ENCODE measurements around the gene DHCR7.

The DHCR7 gene

GRCh38 chr11:71456294-71456693 lies 8.1 kb upstream of the DHCR7 start:
- DNase-seq: no peak

- peak; percentile 41 for DNase-seq
These were observed 6.4 kb upstream of the DHCR7 start for GRCh38 chr11:71454470-71455113.

GRCh38 chr11:71453918-71454304 lies 5.7 kb upstream of the DHCR7 start:
- no peak for DNase-seq

GRCh38 chr11:71453037-71453917 lies 5.1 kb upstream of the DHCR7 start, which contains the start of gene NADSYN1:
Gene NADSYN1, plus strand, starts transcription at chr11:71453203. Its CDS starts 94 bp downstream, at chr11:71453297.
- DNase-seq: peak; percentile 93

GRCh38 chr11:71452199-71453036 lies 4.2 kb upstream of the DHCR7 start:
- peak; percentile 66 for DNase-seq

GRCh38 chr11:71451596-71452198 lies 3.5 kb upstream of the DHCR7 start:
- no peak for DNase-seq

- DNase-seq: no peak
These were observed 2.7 kb upstream of the DHCR7 start for GRCh38 chr11:71450939-71451338.

GRCh38 chr11:71450507-71450906 lies 2.3 kb upstream of the DHCR7 start:
- DNase-seq: no peak

- DNase-seq: no peak
These were observed 1.4 kb upstream of the DHCR7 start for GRCh38 chr11:71449596-71449995.

GRCh38 chr11:71447791-71448256 lies 369 bp downstream of the DHCR7 start:
- DNase-seq: no peak

- no peak for DNase-seq
These were observed 1.1 kb downstream of the DHCR7 start for GRCh38 chr11:71446942-71447688.

GRCh38 chr11:71446150-71446549 lies 2.0 kb downstream of the DHCR7 start:
- DNase-seq: no peak

GRCh38 chr11:71444811-71445210 lies 3.4 kb downstream of the DHCR7 start:
- no peak for DNase-seq

GRCh38 chr11:71443736-71444445 lies 4.3 kb downstream of the DHCR7 start:
- no peak for DNase-seq

- DNase-seq: no peak
These were observed 5.3 kb downstream of the DHCR7 start for GRCh38 chr11:71442880-71443279.

GRCh38 chr11:71442123-71442522 lies 6.1 kb downstream of the DHCR7 start:
- no peak for DNase-seq

GRCh38 chr11:71441251-71441650 lies 6.9 kb downstream of the DHCR7 start:
- no peak for DNase-seq

GRCh38 chr11:71440021-71440755 lies 8.0 kb downstream of the DHCR7 start:
- no peak for DNase-seq

- no peak for DNase-seq
These were observed 9.5 kb downstream of the DHCR7 start for GRCh38 chr11:71438650-71439049.

- DNase-seq: no peak
These were observed 10.3 kb downstream of the DHCR7 start for GRCh38 chr11:71437879-71438278.

GRCh38 chr11:71437399-71437798 lies 10.8 kb downstream of the DHCR7 start:
- no peak for DNase-seq
